ENCODE data around the gene COL5A1.
"Not testable (repeated sequence)": the region's sequence is repeated elsewhere in the genome, so short reads cannot be mapped to it uniquely, and the experiment has no call there.

COL5A1 gene

DNA sequence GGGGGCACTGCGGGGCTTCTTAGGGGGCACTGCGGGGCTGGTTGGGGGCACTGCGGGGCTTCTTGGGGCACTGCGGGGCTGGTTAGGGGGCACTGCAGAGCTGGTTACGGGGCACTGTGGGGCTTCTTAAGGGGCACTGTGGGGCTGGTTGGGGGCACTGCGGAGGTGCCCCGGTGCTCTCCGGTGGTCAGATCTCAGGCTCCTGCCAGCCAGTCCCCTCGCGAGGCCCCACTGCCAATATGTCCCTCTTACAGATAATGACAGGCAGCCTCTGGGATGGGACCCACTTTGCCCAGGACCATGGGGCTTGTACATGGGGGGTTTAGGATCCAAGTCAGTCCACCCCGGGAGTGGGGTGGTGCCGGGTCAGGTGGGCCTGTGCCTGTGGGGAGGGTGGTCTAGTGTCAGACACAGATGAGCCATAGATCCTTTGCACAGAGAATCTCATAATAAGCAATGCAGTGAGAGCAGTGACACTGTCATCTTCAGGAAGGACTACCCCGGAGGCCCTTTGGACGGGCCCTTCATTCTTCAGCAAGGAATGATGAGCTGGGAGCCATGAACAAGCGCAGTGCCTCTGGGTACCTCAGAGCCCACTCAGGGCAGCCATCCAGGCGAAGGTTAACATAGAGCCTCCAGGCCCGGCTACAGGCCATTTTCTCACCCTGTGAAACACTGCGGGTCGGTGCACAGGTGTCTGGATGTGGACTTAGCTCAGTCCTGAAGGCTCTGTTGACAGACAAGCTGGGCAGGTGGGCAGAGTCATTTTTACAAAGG lies 38.2 kb downstream of the COL5A1 start:
- no peak for DNase-seq

- no peak for DNase-seq
Measured at GRCh38 chr9:134680393-134681060, 38.9 kb downstream of the COL5A1 start.

DNA sequence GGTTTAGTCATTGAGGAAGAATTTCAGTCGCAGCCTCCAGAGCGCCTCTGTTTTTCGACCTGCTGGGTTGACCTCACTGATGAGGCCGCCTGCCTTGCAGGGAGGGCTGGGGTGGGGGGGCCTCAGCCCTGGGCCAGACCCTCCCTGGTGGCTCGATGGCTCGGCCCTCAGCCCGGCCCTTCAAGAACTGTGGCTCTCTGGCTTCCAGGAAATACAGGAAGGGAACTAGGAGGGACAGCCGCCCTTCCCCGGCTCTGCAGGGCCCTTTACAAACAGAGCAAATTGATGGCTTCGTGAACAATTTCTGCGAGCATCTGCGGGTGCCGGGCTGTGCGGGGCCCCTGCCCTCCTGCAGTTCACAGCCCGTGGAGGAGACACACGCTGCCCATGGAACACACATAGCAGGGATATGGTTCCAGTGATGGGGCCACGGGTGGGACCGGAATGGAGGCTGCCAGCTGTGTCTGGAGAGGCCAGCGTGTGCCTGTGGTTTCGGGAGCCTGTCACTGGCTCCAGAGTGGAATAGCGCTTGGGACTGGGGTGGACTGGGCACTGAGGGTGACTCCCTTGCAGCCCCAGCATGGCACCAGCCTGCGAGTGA lies 39.6 kb downstream of the COL5A1 start:
- DNase-seq, result no peak

- no peak for DNase-seq
Measured at GRCh38 chr9:134682026-134682425, 40.4 kb downstream of the COL5A1 start.

GRCh38 chr9:134682651-134683364 lies 41.2 kb downstream of the COL5A1 start:
- no peak for DNase-seq

GRCh38 chr9:134683714-134684374 lies 42.2 kb downstream of the COL5A1 start:
- DNase-seq, result no peak

DNA sequence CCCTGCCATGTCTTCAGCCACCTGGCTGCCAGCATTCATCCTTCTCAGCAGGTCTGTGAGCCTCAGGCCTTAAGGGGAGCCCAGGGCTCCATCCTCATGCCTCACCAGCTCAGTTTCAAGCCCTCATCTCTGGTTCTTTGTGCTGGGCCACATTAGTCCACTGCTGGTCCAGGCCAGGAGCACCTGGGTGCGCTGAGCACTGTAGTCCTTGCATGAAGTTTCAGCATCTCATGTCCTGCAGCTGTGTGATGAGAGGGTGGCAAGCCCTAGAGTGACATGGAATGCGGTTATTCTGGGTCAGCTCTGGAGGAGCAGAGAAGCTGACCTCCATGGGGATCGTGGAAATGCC lies 42.7 kb downstream of the COL5A1 start:
- no peak for DNase-seq

- DNase-seq, result not testable (repeated sequence)
Measured at GRCh38 chr9:134684941-134685340, 43.3 kb downstream of the COL5A1 start.

DNA sequence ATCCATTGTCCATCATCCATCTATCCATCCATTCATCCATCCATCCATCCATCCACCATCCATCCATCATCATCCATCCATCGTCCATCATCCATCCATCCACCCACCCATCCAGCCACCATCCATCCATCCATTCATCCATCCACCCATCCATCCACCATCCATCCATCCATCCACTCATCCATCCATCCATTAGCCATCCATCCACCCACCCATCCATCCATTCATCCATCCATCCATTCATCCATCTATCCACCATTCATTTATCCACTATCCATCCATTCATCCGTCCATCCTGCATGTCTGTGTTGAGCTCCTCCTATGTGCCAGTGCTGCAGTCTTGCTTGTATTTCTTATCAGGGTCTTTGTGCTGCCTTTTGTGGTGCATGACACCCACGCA lies 44.2 kb downstream of the COL5A1 start:
- no peak for DNase-seq

DNA sequence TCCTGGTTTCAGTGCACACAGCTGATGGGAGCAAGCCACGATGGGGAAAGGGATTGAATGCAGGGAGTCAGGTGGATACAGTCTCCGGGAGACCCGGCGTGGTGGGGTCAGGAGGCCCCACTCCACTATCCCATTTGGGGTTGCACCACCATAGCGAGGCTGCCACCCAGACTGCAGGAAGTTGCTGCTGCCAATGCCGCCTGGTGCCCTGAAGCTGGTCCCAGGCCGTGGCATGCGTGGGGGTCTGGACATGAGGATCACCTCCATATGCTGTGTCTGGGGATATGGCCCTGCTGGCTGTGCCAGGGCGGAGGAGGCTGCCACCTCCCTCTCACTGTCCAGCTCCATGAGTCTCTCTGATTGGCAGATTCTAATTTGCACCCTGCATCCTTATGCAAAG lies 45.3 kb downstream of the COL5A1 start:
- no peak for DNase-seq

GRCh38 chr9:134687556-134687955 lies 46.0 kb downstream of the COL5A1 start:
- no peak for DNase-seq

DNA sequence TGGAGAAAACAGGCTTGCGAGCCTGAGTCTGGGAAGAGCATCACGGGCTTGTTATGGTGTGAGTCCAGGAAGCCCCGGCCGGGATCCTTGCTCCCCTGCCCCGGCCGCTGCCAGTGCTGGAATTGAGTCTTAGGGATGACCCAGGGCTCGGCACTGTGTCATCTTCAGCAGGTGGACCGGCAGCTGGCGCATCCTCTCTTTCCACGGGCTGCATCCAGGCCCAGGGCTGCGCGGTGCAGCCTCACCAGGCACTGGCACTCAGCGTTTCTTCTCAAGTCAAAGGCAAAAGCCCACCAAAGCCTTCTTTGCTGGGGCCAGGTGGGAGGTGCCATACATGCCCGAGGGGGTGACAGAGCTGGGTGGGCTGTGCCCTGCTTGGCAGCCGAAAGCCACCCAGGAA lies 46.6 kb downstream of the COL5A1 start:
- DNase-seq, result no peak

- DNase-seq, result no peak
Measured at GRCh38 chr9:134688661-134689320, 47.2 kb downstream of the COL5A1 start.

DNA sequence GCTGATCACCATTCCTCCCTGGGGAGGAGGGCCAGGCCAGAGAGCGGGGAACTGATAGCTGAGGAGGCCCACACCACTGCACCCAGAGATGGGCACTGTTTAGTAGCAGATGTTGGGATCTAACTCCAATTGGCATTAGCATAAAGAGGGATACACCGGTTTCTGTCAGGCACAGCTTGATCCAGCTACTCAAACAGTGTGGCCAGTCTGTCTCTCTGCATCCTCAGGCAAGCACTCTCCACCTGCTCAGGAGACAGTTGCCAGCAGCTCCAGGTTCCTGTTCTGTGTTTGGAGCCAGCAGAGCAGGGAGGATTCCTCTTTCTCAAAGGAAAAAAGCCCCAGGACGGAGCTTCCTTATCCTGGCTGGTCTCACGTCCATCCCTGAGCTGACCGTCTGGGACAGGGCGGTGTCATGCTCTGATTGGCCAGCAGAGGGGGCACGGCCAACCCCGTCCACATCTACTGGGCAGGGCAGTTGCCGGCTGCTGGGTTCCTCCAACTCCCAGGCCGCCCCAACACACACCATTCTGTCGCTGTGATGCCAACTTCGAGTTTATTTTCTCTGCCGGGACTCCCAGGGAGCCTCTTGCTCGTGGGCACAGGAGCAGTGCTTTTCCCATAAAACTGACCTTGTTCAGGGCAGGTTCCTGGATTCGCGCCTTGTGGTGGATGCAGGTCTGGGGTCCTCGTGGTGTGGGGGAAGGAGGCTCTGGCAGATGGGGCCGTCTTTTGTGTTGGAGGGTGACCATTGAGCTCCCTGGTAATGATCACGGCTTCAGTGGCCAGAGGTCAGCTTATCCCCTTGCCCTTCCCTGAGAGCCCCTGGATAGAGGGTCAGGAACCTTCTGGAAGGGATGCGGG lies 47.9 kb downstream of the COL5A1 start:
- DNase-seq, result no peak

- no peak for DNase-seq
Measured at GRCh38 chr9:134690301-134690751, 48.7 kb downstream of the COL5A1 start.

DNA sequence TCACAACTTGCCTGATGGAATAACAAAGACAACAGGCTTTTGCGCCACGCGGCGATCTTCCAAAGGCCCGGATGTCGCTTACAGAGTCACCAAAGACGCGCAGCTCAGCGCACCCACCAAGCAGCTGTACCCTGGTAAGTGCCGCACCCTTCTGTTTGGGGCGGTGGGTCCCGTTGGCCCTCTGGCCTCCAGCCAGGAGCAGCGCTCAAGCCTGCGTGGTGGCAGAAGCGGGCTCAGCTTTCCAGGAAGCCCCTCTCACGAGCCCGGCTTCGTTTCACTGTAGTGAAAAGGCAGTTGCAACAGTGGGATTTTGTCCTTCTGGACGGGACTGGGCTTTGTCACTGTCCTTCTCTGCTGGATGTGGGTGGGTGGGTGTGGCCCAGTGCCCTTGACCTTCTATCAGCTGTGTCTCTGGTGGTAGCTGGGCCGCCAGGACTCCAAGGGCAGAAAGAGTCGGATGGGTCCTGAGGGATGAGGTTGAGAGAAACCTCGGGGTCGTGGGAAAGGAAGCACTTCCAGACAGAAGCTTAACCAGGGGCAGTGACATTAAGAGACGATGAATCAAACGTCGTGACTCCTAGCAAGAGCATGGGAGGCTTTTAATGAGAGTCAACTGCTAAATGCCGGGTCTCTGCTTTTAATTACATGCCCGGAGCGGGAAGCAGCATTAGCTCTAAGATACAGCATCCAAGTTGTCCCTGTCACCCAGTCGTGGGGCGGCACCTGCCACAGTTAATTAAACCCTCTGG lies 49.5 kb downstream of the COL5A1 start:
- no peak for DNase-seq

DNA sequence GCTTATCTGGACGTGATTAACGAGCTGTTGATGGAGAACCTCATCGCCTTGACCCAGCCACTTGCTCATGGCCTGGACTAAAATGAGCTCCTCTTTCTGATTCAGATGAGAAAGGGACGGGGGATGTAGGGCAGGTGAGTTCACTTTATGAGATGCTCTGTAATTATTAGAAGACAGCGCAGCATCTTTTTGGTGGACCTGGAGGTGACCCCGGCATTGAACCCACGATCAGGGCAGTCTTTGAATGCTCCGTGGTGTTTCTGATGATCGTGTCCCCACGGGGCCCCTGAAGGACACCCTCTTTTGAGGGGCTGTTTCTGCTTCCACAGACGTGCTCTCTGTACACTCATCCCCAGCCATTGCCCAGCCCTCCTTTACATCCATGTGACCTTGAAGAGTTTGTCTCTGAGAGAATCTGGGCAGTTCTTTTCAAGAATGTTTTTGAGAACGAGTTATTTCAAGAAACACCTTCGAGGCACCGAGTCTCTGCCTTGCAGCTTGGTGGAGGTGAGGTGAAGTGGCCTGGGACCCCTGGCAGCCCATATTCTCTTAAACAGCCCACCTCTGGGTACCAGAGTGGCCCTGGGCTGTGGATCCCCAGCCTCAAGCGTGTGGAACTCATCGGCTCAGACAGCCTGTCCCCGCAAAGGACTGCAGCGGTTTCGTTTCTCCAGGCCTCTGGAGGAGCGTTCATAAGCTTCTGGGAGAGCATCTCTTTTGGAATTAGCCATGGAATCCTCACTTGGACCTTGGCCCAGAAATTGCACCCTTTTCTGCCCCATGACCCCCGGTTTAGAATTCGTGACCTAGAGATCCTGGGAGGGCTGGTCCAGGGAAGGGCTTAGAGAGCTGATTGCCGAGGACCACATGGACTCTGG lies 50.3 kb downstream of the COL5A1 start:
- no peak for DNase-seq

DNA sequence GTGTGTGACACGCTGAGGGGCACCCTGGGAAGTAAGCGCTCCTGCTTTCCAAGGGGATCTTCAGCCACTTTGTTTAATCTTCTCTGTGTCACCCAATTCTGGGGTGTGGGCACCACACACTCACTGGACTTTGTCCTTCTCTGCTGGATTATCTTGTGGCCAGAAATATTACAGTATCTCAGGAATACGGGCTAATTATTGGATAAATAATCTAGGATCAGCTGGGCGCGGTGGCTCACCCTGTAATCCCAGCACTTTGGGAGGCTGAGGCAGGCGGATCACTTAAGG lies 50.9 kb downstream of the COL5A1 start:
- DNase-seq, result no peak

- no peak for DNase-seq
Measured at GRCh38 chr9:134693011-134693410, 51.4 kb downstream of the COL5A1 start.

Measured in NCI-H748 treated with DMSO at 0.1 percent for 48 hours (cell line).